GM12865 (cell line): ENCODE data around the gene RNF19B.

ENCODE experiments used
- DNase-seq: peaks from one replicate; pipeline ENCODE4 v3.0.0; 2010; ENCODE audit warnings: low read depth
- H3K4me3 ChIP-seq: 2 replicates; pipeline ENCODE4 v1.5.1; 2011; ENCODE audit warnings: mild to moderate bottlenecking, low read depth, low read length, control low read depth
- CTCF ChIP-seq: IDR thresholded peaks from 2 replicates; pipeline ENCODE4 v1.5.1; 2011; ENCODE audit warnings: low read length, control low read depth, low read depth, inconsistent platforms; ENCODE audit not compliant: insufficient read depth; ENCODE audit errors: missing control alignments

RNF19B gene

GRCh38 chr1:32960342-32960741 is 4.3 kb downstream of the RNF19B start:
- no peak for DNase-seq
- no peak for TF ChIP-seq CTCF
- H3K4me3 ChIP-seq: no peak overlapping the region

GRCh38 chr1:32958827-32959226 is 5.8 kb downstream of the RNF19B start:
- TF ChIP-seq CTCF: no peak
- no peak overlapping the region for H3K4me3 ChIP-seq
- DNase-seq: no peak

GRCh38 chr1:32957017-32957416 is 7.6 kb downstream of the RNF19B start:
- DNase-seq: no peak
- TF ChIP-seq CTCF: no peak
- H3K4me3 ChIP-seq: no peak overlapping the region

GRCh38 chr1:32954168-32954567 is 10.4 kb downstream of the RNF19B start:
- no peak overlapping the region for H3K4me3 ChIP-seq
- no peak for DNase-seq
- TF ChIP-seq CTCF: no peak

- no peak overlapping the region for H3K4me3 ChIP-seq
- TF ChIP-seq CTCF: no peak
- DNase-seq: no peak
Measured at GRCh38 chr1:32953495-32953894, 11.1 kb downstream of the RNF19B start.

GRCh38 chr1:32949519-32949918 is 15.1 kb downstream of the RNF19B start:
- DNase-seq: no peak
- no peak overlapping the region for H3K4me3 ChIP-seq

More at GRCh38 chr1:32949519-32949918, 15.1 kb downstream of the RNF19B start:
- no peak for TF ChIP-seq CTCF
